ENCODE results near the gene CEP72. TPM values are rescaled to one million over a fixed set of nuclear protein-coding genes. Genes with fewer than 3 reads are reported as not detected.

The CEP72 gene
- total RNA-seq, 4 donors from 2014 or later = 2.2 to 33.8 (median 4.5) TPM

DNA sequence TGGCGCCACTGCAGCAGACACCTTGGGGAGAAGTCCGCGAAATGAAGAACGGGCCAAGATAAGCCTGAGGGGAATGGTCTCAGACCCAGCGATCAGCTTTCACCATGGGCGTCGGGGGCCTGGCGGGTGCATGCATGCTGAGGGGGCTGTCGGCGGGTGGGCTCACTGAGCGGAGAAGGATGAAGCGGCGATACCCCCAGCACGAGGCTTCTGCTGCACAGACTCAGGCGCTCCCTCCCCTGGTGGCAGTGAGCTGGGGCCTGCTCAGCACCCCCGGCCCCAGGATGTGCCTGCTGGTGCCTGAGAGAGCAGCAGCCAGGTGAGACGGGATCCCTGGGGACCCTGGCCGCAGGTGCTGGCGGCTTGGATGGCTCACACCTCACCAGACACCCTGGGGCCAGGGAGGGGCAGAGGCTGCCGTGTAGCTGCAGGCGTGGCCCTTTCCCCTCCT, 31.2 kb downstream of the CEP72 start:
- Histone ChIP-seq H3K27ac (no peak overlapping the region), H3K4me1 (peaks cover 0 to 8% (median 0%) of the 10 kb centered on the region in 4 donors), H3K36me3 (peaks cover 0 to 18% (median 0%) of the 10 kb centered on the region in 3 donors), H3K9me3 (no peaks in the 10 kb centered on the region), H3K4me3 (no peak overlapping the region), H3K27me3 (no peaks in the 10 kb centered on the region)
- TF ChIP-seq, protein P1, sequence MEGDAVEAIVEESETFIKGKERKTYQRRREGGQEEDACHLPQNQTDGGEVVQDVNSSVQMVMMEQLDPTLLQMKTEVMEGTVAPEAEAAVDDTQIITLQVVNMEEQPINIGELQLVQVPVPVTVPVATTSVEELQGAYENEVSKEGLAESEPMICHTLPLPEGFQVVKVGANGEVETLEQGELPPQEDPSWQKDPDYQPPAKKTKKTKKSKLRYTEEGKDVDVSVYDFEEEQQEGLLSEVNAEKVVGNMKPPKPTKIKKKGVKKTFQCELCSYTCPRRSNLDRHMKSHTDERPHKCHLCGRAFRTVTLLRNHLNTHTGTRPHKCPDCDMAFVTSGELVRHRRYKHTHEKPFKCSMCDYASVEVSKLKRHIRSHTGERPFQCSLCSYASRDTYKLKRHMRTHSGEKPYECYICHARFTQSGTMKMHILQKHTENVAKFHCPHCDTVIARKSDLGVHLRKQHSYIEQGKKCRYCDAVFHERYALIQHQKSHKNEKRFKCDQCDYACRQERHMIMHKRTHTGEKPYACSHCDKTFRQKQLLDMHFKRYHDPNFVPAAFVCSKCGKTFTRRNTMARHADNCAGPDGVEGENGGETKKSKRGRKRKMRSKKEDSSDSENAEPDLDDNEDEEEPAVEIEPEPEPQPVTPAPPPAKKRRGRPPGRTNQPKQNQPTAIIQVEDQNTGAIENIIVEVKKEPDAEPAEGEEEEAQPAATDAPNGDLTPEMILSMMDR (IDR thresholded peaks at IDR 0.05) = no peak
- no peak for TF ChIP-seq POLR2A (IDR thresholded peaks at IDR 0.05)
- DNase-seq = no peak

DNA sequence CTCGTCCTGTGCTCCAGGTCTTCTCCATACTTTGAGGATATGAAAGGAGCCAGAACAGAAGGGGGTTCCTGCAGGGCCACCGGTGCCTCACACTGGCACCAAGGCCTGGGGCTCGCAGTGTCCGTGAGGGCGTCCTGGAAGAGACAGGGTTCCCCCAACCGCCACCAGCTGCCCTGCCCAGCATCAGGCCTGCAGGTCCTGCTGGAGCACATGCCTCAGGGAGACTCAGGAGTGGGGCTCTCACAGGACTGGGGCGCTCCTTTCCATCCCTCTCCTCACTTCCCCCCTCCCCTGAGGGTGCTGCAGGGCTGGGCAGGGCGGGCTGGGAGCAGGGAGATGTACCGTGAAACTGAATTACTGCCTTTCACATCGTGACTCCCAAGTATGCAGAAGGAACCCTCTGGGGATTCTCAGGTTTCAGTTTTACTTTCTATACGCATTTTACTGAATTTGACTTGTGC, 31.7 kb downstream of the CEP72 start:
- no peak overlapping the region for H3K27ac ChIP-seq
- no peaks in the 10 kb centered on the region for H3K9me3 ChIP-seq
- TF ChIP-seq, protein P1 (IDR thresholded peaks at IDR 0.05) = no peak
- TF ChIP-seq POLR2A (IDR thresholded peaks at IDR 0.05) = no peak
- peaks cover 0 to 15% (median 0%) of the 10 kb centered on the region in 3 donors for H3K36me3 ChIP-seq
- peaks cover 0 to 8% (median 0%) of the 10 kb centered on the region in 4 donors for H3K4me1 ChIP-seq
- no peaks in the 10 kb centered on the region for H3K27me3 ChIP-seq
- no peak for DNase-seq
- no peak overlapping the region for H3K4me3 ChIP-seq

DNA sequence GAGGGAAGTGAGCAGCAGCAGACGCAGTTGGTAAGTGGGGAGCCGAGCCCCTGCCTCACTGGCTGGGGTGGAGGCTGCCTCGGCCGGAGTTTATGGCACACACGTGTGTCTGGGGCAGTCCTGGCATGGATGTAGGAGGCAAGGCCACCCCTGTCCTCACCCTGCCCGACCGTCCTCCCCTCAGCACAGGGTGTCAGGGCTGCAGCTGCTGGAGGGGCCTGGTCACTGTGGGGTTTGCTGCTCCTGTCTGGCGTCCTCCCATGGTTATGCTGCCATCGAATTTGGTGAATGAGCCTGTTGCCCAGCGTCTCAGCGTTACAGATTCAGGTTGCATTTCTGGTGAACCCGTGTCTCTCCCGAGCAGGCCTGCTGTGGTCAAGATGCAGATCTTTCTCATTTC, 32.4 kb downstream of the CEP72 start:
- TF ChIP-seq, protein P1 (IDR thresholded peaks at IDR 0.05) = no peak
- no peak for TF ChIP-seq POLR2A (IDR thresholded peaks at IDR 0.05)
- Histone ChIP-seq H3K27me3 (no peaks in the 10 kb centered on the region), H3K9me3 (no peaks in the 10 kb centered on the region), H3K27ac (no peak overlapping the region), H3K36me3 (peaks cover 0 to 10% (median 0%) of the 10 kb centered on the region in 3 donors), H3K4me1 (peaks cover 0 to 8% (median 0%) of the 10 kb centered on the region in 4 donors), H3K4me3 (no peak overlapping the region)
- DNase-seq = no peak

DNA sequence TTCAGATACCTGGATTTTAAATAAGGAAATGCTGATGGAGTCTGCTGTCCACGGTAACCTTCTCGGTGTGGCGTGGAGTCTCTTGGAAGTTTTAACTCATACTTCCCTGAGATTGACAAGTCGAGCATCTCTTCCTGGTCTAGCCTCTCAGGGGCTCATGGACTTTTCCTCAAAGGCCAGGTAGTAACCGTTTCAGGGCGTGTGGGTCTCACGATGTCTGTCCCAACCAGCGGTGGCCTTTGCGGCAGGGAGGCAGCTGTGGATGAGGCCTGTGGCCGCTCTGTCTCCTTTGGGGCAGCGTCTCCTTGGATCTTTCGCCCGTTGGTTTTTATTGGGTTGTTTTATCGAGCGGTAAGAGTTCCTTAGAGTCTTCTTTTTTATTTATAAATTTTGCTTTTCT, 32.8 kb downstream of the CEP72 start:
- TF ChIP-seq, protein P1 (IDR thresholded peaks at IDR 0.05) = no peak
- no peak for TF ChIP-seq POLR2A (IDR thresholded peaks at IDR 0.05)
- no peak for DNase-seq
- peaks cover 0 to 10% (median 0%) of the 10 kb centered on the region in 3 donors for H3K36me3 ChIP-seq
- no peak overlapping the region for H3K27ac ChIP-seq
- H3K4me1 ChIP-seq = peaks cover 0 to 8% (median 0%) of the 10 kb centered on the region in 4 donors
- no peaks in the 10 kb centered on the region for H3K27me3 ChIP-seq
- H3K9me3 ChIP-seq = no peaks in the 10 kb centered on the region
- H3K4me3 ChIP-seq = no peak overlapping the region

DNA sequence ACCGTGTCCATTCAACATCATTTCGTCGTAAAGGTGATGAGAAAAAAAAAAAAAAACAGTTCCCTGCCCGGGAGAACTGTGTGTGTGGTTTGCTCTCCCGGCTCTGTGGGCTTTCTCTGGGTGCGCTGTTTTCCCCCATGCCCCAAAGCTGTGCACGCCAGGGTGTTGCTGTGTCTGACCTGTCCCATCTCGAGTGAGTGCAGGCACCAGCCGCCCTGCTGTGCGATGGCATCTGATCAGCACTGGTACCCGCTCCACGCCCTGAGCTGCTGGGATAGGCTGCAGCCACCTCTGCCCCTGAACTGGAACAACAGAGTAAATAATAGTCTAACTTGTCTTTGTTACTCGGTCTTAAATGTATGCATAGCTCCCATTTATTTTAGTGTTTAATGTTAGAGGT, 33.3 kb downstream of the CEP72 start:
- no peaks in the 10 kb centered on the region for H3K9me3 ChIP-seq
- peaks cover 0 to 10% (median 0%) of the 10 kb centered on the region in 3 donors for H3K36me3 ChIP-seq
- DNase-seq = no peak
- H3K27me3 ChIP-seq = no peaks in the 10 kb centered on the region
- peaks cover 0 to 8% (median 0%) of the 10 kb centered on the region in 4 donors for H3K4me1 ChIP-seq
- no peak for TF ChIP-seq POLR2A (IDR thresholded peaks at IDR 0.05)
- TF ChIP-seq, protein P1 (IDR thresholded peaks at IDR 0.05) = no peak
- H3K27ac ChIP-seq = no peak overlapping the region
- no peak overlapping the region for H3K4me3 ChIP-seq
